ENCODE results near the gene PGAM2. TPM values are rescaled to one million over a fixed set of nuclear protein-coding genes. Genes with fewer than 3 reads are reported as not detected.

Gene PGAM2
- polyA plus RNA-seq, 2 of the 4 experiments (the other 2 are of a cell fraction) = not detected

DNA sequence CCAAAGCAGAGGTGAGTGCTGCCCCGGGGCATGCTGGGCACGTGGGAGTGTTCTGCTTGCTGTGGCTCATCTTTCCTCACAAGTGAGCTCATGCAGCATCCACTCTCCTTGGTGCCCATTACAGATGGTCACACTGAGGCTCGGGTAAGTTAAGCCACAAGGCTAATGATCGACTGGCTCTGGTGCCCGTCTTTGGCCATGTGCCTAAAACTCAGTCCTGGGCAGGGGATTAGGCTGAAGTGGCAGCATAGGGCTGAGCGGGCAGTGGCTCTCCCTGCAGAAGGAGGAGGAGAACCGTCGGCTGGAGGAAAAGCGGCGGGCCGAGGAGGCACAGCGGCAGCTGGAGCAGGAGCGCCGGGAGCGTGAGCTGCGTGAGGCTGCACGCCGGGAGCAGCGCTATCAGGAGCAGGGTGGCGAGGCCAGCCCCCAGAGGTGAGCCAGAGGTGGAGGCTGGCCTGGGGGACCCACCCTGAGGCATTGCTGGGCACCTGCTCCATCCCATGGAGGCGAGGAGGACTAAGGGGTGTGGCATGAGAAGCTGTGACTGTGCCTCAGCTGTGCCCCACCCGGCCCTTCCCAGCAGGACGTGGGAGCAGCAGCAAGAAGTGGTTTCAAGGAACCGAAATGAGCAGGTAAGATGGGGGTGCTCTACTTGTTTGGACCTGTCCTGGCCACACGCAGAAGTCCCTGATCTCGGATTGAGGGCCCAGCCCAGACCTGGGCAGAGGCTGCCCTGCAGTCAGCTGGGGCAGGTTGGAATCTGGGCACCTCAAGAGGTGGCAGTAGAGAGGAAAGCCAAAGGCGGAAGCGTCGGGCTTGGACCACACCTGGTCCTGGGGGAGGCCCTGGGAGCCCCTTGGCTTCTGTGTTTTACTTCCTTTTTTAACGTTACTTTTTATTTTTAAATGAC is 7.3 kb downstream of the PGAM2 start:
- ChIA-PET CTCF (interaction anchor here (1.0 to 1.7 kb wide), 4 partner anchors 11 to 73 kb away, joined by 3 to 7 read pairs (median 3); no protein-coding TSS in a partner anchor), POLR2A (no interaction called here)
- Histone ChIP-seq H3K4me1 (no peaks in the 10 kb centered on the region), H3K4me3 (no peak overlapping the region), H3K4me2 (no peak overlapping the region), H3K9me3 (no peaks in the 10 kb centered on the region), H3K27ac (no peak overlapping the region)
- ATAC-seq (no peak), FAIRE-seq (no peak), DNase-seq (ENCODE audit: low read depth in 1 of 2, low spot score in 1 of 2) (no peak)
- 94% methylated on average over 30 of the region's 30 CpGs for WGBS (ENCODE audit: missing lambda C conversion rate)
- TF ChIP-seq MAZ (IDR thresholded peaks at IDR 0.05; ENCODE audit: borderline replicate concordance, low read depth, low read length) = no peak
- no peak for TF ChIP-seq GATA3 (IDR thresholded peaks at IDR 0.05; ENCODE audit: borderline replicate concordance)
- TF ChIP-seq KDM1A (IDR thresholded peaks at IDR 0.05; ENCODE audit: low read depth) = no peak
- no peak for TF ChIP-seq HDAC2 (IDR thresholded peaks at IDR 0.05)
- no peak for TF ChIP-seq SMC3 (IDR thresholded peaks at IDR 0.05)
- TF ChIP-seq, protein P1, sequence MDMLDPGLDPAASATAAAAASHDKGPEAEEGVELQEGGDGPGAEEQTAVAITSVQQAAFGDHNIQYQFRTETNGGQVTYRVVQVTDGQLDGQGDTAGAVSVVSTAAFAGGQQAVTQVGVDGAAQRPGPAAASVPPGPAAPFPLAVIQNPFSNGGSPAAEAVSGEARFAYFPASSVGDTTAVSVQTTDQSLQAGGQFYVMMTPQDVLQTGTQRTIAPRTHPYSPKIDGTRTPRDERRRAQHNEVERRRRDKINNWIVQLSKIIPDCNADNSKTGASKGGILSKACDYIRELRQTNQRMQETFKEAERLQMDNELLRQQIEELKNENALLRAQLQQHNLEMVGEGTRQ (IDR thresholded peaks at IDR 0.05) = no peak
- TF ChIP-seq KDM5A (IDR thresholded peaks at IDR 0.05) = no peak
- TF ChIP-seq SREBF2 (IDR thresholded peaks at IDR 0.05) = no peak
- TF ChIP-seq RFX5 (IDR thresholded peaks at IDR 0.05) = no peak
- TF ChIP-seq POLR2AphosphoS2 (conservative IDR thresholded peaks at IDR 0.05; ENCODE audit: low read length) = no peak

DNA sequence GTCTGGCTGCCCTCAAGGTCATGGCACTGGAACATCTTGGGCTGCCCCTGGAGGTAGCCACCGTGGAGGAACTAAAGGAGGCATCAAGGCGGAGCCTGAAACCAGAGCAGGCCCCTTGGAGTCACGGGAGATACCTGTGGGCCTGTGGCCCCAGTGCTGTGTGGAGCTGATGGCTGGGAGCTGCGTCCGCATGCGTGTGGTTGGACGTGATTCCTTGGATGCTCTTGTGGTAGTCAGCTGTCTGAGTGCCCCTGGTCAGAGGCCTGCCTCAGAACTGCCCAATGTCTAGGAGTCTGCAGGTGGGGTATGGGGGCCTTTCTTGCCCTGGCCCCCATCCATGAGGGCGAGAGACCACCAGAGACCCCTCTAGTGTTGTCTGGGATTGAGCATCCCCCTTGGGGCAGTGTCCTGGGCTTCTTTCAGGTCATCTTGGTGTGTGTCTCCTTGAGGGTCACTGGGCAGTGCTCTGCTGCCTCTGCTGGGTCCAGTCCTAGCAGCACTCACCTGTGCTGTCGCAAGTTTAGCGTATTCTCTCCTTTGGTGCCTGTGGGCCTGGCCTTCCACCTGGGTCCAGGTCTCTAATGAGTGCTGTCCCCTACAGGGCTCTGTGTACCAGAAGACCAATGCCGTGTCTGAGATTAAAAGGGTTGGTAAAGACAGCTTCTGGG is 8.1 kb downstream of the PGAM2 start:
- Histone ChIP-seq H3K4me3 (no peak overlapping the region), H3K4me2 (no peak overlapping the region), H3K4me1 (no peaks in the 10 kb centered on the region), H3K9me3 (no peaks in the 10 kb centered on the region), H3K27ac (no peak overlapping the region)
- WGBS (ENCODE audit: missing lambda C conversion rate) = 86% methylated on average over 9 of the region's 11 CpGs
- DNase-seq (ENCODE audit: low read depth in 1 of 2, low spot score in 1 of 2) (no peak), FAIRE-seq (no peak), ATAC-seq (no peak)
- TF ChIP-seq KDM5A (IDR thresholded peaks at IDR 0.05) (no peak), CHD2 (IDR thresholded peaks at IDR 0.05; ENCODE audit: low read length, partially characterized antibody) (no peak), POLR2AphosphoS2 (conservative IDR thresholded peaks at IDR 0.05; ENCODE audit: low read length) (no peak), ZSCAN20 (CRISPR knock-in tag; IDR thresholded peaks at IDR 0.05) (no peak)
- CTCF ChIA-PET = interaction anchor here (1.0 to 1.7 kb wide), 4 partner anchors 11 to 74 kb away, joined by 3 to 7 read pairs (median 3); no protein-coding TSS in a partner anchor
- POLR2A ChIA-PET = no interaction called here

GRCh38 chr7:44056681-44057080 is 8.7 kb downstream of the PGAM2 start:
- Histone ChIP-seq H3K4me3 (no peak overlapping the region), H3K4me1 (no peaks in the 10 kb centered on the region), H3K27ac (no peak overlapping the region), H3K9me3 (no peaks in the 10 kb centered on the region), H3K4me2 (no peak overlapping the region)
- DNase-seq (ENCODE audit: low read depth in 1 of 2, low spot score in 1 of 2) (no peak), ATAC-seq (no peak), FAIRE-seq (no peak)
- TF ChIP-seq HDAC2 (IDR thresholded peaks at IDR 0.05) (no peak), ELK1 (IDR thresholded peaks at IDR 0.05; ENCODE audit: low read depth, low read length) (no peak), TP53 (CRISPR knock-in tag; IDR thresholded peaks at IDR 0.05) (no peak), MAZ (IDR thresholded peaks at IDR 0.05; ENCODE audit: borderline replicate concordance, low read depth, low read length) (no peak), EHMT2 (IDR thresholded peaks at IDR 0.05; ENCODE audit: low read depth) (no peak), FOXS1 (CRISPR knock-in tag; IDR thresholded peaks at IDR 0.05) (no peak), EP300 (IDR thresholded peaks at IDR 0.05) (no peak), FOSL2 (IDR thresholded peaks at IDR 0.05) (no peak), FOSL2 (CRISPR knock-in tag; IDR thresholded peaks at IDR 0.05) (no peak), RCOR1 (IDR thresholded peaks at IDR 0.05; ENCODE audit: low read depth, low read length) (no peak), PHF8 (IDR thresholded peaks at IDR 0.05; ENCODE audit: borderline replicate concordance, low read depth) (no peak), RFX5 (IDR thresholded peaks at IDR 0.05) (no peak), EHF (CRISPR knock-in tag; IDR thresholded peaks at IDR 0.05) (no peak), NPAS2 (CRISPR knock-in tag; IDR thresholded peaks at IDR 0.05; ENCODE audit: borderline replicate concordance) (no peak)
- TF ChIP-seq, protein P2, sequence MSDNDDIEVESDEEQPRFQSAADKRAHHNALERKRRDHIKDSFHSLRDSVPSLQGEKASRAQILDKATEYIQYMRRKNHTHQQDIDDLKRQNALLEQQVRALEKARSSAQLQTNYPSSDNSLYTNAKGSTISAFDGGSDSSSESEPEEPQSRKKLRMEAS (IDR thresholded peaks at IDR 0.05) = no peak
- TF ChIP-seq, protein P3, sequence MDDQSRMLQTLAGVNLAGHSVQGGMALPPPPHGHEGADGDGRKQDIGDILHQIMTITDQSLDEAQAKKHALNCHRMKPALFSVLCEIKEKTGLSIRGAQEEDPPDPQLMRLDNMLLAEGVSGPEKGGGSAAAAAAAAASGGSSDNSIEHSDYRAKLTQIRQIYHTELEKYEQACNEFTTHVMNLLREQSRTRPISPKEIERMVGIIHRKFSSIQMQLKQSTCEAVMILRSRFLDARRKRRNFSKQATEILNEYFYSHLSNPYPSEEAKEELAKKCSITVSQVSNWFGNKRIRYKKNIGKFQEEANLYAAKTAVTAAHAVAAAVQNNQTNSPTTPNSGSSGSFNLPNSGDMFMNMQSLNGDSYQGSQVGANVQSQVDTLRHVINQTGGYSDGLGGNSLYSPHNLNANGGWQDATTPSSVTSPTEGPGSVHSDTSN (IDR thresholded peaks at IDR 0.05) = no peak
- POLR2A ChIA-PET = no interaction called here
- CTCF ChIA-PET = no interaction called here
- WGBS (ENCODE audit: missing lambda C conversion rate) = 85% methylated on average over 4 of the region's 7 CpGs
